Lower lobe of right lung (tissue), 2 donors: ENCODE measurements around the gene SLAMF1. TPM values are rescaled to one million over a fixed set of nuclear protein-coding genes. Genes with fewer than 3 reads are reported as not detected.
A peak's percentile ranks its signal among the peaks of the same experiment; 100 is the strongest.

Experiments used
- ATAC-seq, 2 donors: fragments of 200-7000 bp; cut with Tn5 transposase; one replicate each; pipeline ENCODE4 v1.9.1; 2020 to 2022; ENCODE audit warnings: mild to moderate bottlenecking in 2 of 2, moderate library complexity in 2 of 2
- DNase-seq: peaks from one replicate; pipeline ENCODE4 v3.0.0-alpha.2; 2020
- H3K27ac ChIP-seq: fragments of 200-600 bp; one replicate; pipeline ENCODE4 v1.8.0; 2022
- H3K27me3 ChIP-seq: fragments of 200-600 bp; one replicate; pipeline ENCODE4 v1.8.0; 2022; ENCODE audit warnings: low read depth
- H3K36me3 ChIP-seq: fragments of 200-600 bp; one replicate; pipeline ENCODE4 v1.8.0; 2022; ENCODE audit warnings: mild to moderate bottlenecking
- H3K4me1 ChIP-seq: fragments of 200-600 bp; one replicate; pipeline ENCODE4 v1.8.0; 2022
- H3K4me3 ChIP-seq: fragments of 200-600 bp; one replicate; pipeline ENCODE4 v1.8.0; 2022; ENCODE audit warnings: mild to moderate bottlenecking
- H3K9me3 ChIP-seq: fragments of 200-600 bp; one replicate; pipeline ENCODE4 v1.8.0; 2022
- CTCF ChIP-seq: fragments of 200-600 bp; IDR thresholded peaks from one replicate; pipeline ENCODE4 v1.8.0; 2022; ENCODE audit warnings: antibody characterized with exemption, mild to moderate bottlenecking
- intact Hi-C: fragments of 100-400 bp; cut with DNase I; formaldehyde crosslinking; loops from one replicate; pipeline ENCODE4 v1.11.0; 2022
- total RNA-seq: library from RNA; stranded (reverse); fragmentation: NEBNext Ultra II Directional; extraction: Animal tissue kit (Norgen Biotek cat#: 25700); gene quantifications from one replicate; pipeline ENCODE4 v1.2.1, GENCODE V29; 2021
- donor health status: DM: no; HTN: yes; CAD: no; lungs with severe emphysema.

Gene SLAMF1
- total RNA-seq, 1 donor from 2014 or later: 1.4 TPM

DNA sequence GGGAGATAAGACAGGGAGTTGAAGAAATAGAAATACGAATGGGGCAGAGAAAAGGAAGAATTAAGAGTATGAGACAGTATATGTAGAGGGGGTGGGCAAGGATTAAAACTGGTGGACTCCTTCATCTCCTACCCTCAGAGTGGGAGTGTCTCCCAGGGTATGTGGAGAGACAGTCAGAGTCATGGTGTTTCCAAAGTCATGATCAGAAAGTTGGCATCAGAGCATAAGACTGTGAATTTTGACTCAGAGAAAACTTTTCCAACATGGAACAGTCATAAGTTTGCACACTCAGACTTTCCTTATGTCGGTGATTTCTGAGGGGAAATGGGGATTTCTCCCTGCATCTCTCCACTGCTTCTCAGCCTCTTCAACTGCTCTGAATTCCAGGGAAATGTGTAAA, 70.0 kb downstream of the SLAMF1 start:
- H3K27ac ChIP-seq: peak overlapping the region; percentile 10
- intact Hi-C loops: no loop called here
- H3K9me3 ChIP-seq: no peaks in the 10 kb centered on the region
- peaks cover 12% of the 10 kb centered on the region for H3K4me1 ChIP-seq
- DNase-seq: no peak
- H3K4me3 ChIP-seq: peak overlapping the region; percentile 34
- no peaks in the 10 kb centered on the region for H3K36me3 ChIP-seq
- ATAC-seq: no peak
- H3K27me3 ChIP-seq: no peaks in the 10 kb centered on the region
- no peak for TF ChIP-seq CTCF

- ATAC-seq (no peak), DNase-seq (no peak)
- peak overlapping the region; percentile 34 for H3K4me3 ChIP-seq
- no peaks in the 10 kb centered on the region for H3K27me3 ChIP-seq
- no peak for TF ChIP-seq CTCF
- intact Hi-C loops: no loop called here
- H3K27ac ChIP-seq: no peak overlapping the region
- peaks cover 12% of the 10 kb centered on the region for H3K4me1 ChIP-seq
- H3K36me3 ChIP-seq: no peaks in the 10 kb centered on the region
- H3K9me3 ChIP-seq: no peaks in the 10 kb centered on the region
Measured at GRCh38 chr1:160576390-160576789, 70.5 kb downstream of the SLAMF1 start.

DNA sequence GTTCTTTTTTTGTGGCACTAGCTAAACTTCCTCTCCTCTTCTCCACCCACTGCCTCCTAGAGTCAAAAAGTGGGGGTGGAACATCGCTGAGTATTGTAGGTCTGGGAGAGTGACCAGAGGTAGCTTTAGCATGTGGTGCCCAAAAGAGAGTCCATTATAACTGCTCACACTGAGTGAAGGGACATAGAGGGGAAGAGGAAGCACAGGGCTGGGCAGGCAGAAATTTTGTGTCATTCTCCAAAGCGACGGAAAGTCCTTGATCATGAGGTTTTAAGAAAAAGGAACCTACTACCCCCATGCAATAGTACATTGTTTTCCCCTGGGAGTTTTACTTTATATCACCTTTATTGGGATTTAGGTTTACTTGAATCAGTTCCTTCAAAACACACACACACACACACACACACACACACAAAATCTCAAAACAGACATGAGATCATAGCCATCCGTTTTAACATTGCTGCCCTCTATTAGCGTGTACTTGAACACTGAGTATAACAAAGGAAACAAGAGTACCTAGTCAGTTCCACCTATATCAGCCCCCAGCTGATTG, 71.7 kb downstream of the SLAMF1 start:
- DNase-seq (no peak), ATAC-seq (peak; percentile 73 to 83)
- Histone ChIP-seq H3K27me3 (no peaks in the 10 kb centered on the region), H3K36me3 (no peaks in the 10 kb centered on the region), H3K4me1 (peaks cover 12% of the 10 kb centered on the region), H3K4me3 (no peak overlapping the region), H3K27ac (peak overlapping the region; percentile 69), H3K9me3 (no peaks in the 10 kb centered on the region)
- intact Hi-C loops: no loop called here
- no peak for TF ChIP-seq CTCF

DNA sequence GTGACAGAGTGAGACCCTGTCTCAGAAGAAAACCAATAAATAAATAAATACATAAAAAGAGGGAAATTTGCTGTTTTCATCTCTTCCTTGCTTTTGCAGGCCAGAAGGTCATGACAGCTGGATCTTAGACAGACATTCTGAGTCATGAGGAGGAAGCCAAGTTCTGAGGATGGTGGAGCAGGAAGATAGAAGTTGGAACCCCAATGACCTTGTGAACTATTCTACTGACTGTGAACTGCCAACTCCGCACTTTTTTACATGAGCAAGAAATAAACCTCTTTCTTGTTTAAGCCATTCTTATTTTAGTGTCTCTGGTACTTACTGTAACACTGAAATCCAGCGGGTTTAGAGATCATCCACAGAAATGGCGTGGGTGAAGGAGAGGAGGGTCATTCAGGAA, 76.0 kb downstream of the SLAMF1 start:
- intact Hi-C loops: no loop called here
- Histone ChIP-seq H3K36me3 (no peaks in the 10 kb centered on the region), H3K27me3 (no peaks in the 10 kb centered on the region), H3K9me3 (no peaks in the 10 kb centered on the region), H3K27ac (no peak overlapping the region), H3K4me3 (no peak overlapping the region), H3K4me1 (peaks cover 13% of the 10 kb centered on the region)
- DNase-seq: no peak
- no peak for TF ChIP-seq CTCF
- peak in 1 of 2 donors; percentile 36 for ATAC-seq

GRCh38 chr1:160569806-160570205, 77.0 kb downstream of the SLAMF1 start:
- no peak for DNase-seq
- no peaks in the 10 kb centered on the region for H3K27me3 ChIP-seq
- no peaks in the 10 kb centered on the region for H3K36me3 ChIP-seq
- H3K27ac ChIP-seq: no peak overlapping the region
- peaks cover 15% of the 10 kb centered on the region for H3K4me1 ChIP-seq
- intact Hi-C loops: no loop called here
- no peak for ATAC-seq
- no peak for TF ChIP-seq CTCF
- H3K9me3 ChIP-seq: no peaks in the 10 kb centered on the region
- no peak overlapping the region for H3K4me3 ChIP-seq
